HG03025 (cell line): ENCODE data around the gene ARFGAP1.
A peak's percentile ranks its signal among the peaks of the same experiment; 100 is the strongest.

Experiments used
- ATAC-seq: cut with Tn5 transposase; IDR thresholded peaks from one replicate; pipeline ENCODE4 v1.9.1; 2021; ENCODE audit warnings: mild to moderate bottlenecking, moderate library complexity; ENCODE audit not compliant: unreplicated experiment, low FRiP score

ARFGAP1 gene

DNA sequence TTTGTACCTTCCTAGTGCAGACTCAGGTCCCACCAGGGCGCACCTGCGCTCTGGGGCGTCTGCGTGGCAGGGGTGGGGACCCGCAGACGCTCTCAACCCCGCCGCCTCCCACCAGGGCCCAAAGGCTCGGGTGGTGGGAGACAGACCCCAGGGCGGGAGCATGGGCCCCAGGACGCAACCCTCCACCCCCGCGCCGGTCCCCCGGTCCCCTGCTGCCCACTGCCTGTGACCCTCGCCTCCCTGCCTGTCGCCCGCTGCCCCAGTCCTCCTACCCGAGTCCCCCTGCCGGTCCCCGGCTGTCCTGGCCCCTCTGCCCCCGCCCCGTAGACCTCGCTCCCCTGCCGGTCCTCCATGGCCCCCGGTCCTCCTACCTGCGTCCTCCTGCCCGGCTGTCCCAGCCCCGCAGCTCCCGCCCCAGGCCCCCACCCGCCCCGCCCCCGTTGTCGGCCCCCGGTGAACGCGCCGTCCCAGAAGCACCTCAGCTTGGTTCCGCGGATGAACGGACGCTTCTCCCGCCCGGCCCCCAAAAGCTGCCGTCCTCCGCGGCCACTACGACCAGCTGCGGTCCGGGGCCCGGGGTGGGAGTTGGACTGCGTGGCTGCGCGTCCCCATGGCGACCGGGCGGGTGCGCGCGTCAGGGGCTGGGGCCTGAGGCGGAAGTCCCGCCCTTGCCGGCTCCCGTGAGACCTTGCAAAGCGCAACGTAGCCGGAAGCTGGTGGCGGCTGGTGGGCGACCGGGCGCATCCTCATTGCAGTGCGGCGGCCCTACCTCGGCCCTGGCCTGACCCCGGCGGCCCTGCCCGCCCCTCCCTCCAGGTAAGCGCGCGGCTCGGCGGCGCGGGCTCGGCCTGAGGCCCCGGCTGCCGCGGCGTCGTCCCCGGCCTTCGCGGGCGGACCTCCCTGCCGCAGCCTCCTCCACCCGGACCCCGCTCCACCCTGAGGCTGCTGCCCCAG is at the start of gene ARFGAP1:
Gene ARFGAP1, plus strand, starts transcription at position 709 of the 954 bp plus-strand sequence. CDS start 2,768 bp downstream, outside the sequence.
- ATAC-seq: peak; percentile 83

DNA sequence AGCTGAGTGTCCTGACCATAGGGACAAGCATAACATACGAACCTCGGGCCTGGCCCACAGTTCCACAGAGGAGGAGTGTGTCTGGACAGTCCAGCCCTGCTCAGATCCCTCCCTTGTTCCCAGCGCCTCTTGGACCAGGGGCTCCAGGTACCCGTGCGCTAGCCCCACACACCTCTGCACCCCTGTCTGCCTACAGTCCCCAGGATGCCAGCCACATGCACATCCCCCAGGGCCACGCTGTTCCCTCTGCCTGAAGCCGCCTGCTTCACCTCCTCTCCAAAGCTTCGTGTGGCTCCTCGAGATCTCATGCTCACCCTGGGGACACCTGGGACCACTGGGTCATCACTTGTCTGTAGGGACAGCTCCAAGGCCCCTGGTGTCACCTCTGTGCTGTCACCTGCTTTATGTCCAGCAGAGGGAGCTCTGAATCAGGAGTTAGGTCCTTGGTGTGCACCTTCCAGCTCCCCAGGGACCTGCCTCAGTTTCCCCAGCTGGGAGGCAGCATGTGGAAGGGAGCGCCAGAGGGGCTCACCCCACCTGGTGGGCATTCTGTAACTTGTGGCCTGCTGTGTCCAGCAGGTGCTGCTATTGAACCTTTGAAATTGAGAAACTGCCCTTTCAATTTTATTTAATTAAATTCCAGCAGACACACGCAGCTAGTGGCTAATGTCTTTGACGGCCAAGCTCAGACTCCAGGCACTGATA is 49.3 kb upstream of the ARFGAP1 start:
- no peak for ATAC-seq

DNA sequence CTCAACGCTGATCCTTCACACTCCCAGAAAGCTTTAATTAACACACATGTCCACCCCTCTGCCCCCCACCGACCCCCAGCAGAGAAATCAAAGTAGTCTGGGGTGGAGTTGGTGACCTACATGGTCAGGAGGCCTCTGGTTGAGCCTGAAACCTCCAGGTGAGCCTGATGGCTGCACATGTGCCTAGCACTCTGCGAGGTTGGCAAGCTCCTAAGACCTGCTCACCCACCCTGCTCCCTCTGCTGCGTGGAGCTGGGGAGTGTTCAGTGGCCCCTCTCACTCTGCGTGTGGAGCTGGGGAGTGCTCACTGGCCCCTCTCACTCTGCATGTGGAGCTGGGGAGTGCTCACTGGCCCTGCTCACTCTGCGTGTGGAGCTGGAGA is 48.8 kb upstream of the ARFGAP1 start:
- ATAC-seq: no peak

DNA sequence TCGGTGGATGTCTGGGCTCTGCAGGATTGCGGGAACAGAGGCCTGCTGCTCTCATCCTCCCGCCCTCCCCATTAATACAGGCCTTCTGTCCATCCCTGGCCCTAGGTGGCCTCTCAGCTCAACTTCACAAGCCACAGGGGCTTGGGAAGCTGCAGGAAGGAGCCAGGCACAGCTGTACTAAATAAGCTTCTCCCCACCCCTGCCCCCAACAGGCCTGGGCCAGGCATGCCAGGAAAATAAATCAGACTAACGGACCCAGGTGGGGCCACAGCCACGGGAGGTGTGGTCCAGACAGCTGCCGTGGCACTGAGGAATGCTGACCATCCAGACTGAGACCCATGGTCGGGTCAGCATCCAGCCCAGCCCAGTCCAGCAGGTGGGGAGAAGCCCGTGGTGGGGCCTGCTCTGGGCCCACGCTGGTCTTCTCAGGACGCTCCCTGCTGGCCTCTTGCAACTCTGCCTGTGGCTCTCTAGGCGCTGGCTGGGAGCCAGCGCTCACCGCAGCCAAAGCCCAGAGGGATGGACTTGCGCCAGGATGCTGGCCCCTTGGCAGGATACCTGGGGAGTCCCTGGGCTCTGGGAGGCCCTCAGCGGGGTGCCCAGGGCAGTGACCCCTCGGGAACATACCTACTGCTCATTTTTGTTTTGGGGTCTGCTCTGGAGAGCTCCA is 48.1 kb upstream of the ARFGAP1 start:
- ATAC-seq: no peak

DNA sequence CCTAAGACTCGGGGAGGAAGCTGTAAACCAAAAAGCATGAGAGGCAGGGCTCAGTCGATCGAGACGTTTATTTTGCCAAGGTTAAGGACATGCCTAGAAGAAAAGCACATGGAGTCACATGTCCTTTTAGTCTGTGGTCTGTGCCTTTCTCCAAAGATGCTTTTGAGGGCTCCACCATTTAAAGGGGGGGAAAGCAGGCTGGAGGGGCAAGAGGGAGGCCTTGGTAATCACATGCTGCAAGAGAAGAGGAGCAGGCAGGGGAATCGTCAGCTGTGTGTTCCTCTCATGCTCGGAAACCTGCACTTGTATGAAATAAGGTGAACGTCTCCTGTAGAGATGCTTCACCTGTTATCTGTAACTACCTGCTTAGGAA is 47.5 kb upstream of the ARFGAP1 start:
- no peak for ATAC-seq

DNA sequence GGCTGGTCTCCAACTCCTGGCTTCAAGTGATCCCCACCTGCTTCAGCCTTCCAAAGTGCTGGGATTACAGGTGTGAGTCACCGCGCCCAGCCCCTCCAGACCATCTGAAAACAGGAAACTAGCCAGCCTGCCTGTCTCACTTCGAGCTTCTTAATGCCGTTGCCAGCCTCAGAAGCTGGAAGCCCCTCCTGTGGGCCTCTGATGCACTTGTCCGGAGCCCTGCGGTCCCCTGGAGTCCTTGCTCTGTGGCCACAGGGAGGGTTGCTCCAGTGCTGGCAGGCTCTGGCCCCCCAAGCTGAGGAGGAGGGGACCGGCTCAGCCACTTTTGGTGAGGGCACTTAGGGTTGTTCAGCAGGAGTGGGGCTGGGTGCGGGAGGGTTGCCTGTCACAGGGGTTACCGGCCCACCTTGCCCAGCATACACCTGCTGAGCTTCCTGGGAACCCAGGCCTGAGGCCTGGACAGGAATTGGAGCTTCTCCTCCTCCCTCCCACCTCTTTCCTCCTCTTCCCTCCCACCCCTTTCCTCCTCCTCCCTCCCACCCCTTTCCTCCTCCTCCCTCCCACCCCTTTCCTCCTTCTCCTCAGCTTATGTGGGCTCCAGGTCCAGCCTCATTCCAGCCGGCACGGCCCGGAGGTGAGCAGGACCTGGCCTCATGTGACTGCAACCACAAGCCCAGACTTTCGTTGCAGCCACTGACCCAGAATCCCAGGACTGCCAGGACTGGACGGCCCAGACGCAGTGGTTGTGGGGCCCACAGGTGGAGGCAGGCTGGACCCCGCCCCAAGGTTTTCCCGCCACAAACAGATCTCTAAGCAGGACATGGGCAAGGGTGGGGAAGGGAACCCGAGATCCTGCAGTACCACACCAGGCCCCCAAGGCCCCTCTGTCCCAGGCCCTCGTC is 46.3 kb upstream of the ARFGAP1 start:
- ATAC-seq: no peak

DNA sequence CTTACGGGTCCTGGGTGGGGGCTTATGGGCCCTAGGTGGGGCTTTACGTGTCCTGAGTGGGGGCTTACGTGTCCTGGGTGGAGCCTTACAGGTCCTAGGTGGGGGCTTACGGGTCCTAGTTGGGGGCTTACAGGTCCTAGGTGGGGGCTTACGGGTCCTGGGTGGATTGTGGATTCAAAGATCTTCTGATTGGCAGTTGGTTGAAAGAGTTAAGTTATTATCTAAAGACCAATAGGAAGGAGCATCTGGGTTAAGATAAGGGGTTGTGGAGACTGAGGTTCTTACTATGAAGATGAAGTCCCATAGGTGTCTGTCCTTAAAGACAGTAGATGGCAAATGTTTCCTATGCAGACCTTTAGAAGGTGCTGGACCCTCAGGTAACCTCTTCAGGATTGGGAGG is 45.4 kb upstream of the ARFGAP1 start:
- no peak for ATAC-seq

DNA sequence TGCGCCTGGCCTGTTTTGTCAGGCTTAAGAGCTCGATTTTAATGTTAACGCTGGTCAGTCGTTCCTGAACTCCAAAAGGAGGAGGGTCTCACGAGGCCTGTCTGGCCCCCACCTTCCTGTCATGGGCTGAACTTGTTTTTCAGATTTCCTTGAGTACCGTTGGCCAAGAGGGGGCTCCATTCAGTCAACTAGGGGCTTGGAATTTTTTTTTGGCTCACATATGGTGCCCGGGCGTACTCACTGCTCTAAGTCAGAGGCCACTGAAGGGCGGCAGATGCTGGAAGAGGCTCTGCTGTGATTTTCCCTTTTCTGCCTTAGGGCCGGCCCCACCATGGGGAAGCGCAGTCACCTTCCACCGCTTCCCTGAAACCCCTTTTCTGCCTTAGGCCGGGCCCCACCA is 43.8 kb upstream of the ARFGAP1 start:
- no peak for ATAC-seq

DNA sequence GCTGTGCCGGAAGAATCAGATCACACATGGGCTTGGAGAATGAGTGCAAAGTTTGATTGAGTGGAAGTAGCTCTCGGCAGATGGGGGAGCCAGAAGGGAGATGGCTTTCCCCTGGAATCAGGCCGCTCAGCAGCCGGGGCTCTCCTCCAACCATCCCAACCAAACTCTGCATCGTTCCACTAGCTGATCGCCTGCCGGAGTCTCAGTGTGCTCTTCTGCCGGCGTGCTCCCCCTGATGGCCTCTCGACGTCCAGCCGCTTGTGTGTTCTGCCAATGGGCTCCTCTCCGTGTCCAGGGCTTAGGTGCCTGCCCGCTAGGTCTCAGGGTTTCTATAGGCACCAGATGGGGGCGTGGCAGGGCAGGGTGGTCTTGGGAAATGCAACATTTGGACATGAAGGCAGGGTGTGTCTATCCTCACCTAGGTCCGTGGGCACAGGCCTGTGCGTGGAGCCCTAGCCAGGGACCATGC is 41.8 kb upstream of the ARFGAP1 start:
- ATAC-seq: no peak

DNA sequence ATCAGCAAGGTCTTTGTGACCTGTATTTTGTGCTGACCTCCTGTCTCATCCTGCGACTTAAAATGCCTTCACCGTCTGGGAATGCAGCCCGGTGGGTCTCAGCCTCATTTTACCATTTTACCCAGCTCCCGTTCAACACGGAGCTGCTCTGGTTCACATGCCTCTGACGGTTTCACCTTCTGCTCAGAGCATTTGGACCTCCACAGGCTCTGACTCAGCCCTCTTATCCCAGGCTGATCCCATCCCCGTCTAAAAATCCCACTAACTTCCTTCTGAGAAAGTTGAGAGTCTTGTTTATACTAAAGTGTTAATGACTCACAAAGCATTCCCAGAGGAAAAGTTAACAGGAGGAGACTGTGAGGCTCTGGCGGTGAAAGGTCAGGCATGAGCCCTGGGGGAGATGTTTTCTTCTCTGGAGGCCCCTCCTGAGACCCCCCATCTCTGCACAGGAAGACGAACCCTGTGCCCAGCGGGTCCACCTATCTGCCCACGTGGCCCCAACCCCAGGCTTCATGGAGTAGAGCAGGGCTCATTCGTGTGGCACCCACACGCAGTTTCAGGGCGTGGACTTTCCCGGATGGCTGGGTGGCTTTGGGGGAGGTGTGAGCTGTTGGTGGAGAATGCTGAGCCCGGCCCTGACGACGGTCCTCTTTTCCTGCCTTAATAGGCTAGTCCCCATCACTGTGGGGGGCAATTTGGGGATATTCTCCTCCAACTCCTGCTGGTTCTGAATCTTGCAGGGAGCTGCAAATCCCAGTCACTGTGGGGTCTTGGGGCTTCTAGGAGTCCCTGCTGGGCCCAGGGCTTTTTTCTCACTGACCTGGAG is 40.2 kb upstream of the ARFGAP1 start:
- no peak for ATAC-seq

DNA sequence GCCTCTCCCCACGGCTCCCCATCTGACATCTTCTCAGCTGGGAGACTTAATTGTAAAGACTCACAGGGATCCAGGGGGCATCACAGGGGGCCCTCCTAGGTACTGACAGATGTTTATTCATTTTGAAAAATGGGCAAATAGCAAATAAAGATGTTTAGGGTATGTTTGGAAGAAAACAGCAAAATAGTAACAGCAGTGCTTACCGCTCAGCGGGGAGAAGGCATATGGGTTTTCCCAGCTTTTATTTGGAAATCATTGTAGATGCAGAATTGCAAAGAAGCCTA is 39.6 kb upstream of the ARFGAP1 start:
- no peak for ATAC-seq

DNA sequence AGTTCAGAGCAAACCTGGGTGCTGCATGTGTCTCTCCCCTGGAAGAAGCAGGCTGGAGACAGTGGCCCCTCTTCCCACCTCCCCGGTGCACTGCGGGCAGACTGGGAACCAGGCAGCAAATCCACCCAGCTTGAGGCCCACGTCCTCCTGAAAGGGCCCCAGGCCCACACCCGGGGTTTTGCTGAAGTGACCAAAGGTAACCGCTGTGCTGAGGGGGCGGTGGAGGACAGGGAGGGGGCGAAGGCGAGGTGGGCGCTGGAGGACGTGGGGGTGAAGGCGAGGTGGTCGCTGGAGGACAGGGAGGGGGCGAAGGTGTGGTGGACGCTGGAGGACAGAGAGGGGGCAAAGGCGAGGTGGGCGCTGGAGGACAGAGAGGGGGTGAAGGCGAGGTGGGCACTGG is 38.7 kb upstream of the ARFGAP1 start:
- ATAC-seq: no peak

DNA sequence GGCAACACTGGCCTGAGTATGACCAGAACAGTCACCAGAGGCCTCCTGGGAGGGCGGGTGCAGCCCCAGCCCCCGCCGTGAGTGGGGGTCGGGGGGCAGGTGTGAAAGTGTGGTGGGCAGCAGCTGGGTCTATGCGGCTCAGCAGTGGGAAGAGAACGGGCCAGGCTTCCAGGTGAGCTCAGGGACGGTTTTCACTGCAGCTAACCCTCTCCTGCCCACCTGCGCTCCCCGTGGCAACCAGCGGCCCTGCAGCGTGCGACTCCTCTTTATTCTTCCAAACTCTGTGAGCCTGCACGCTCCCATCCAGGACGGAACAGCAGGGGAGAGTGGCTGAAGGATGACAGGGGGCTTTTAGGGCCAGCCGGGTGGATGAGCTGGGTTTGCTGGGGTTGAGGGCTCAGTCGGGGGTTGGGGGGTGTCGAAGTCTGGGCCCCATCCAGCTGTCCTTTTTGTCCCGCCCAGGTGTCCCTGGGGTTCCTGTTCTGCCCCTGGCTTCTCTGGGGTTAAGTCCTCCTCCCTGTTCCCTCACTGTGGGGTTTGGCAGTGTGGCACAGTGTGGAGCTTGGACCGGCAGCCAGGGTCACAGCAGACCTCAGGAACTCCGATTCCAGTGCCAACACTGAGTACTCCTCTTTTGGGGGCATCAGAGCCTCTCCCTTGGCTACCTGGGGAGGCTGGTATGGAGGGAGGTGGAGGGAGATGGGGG is 37.8 kb upstream of the ARFGAP1 start:
- no peak for ATAC-seq

DNA sequence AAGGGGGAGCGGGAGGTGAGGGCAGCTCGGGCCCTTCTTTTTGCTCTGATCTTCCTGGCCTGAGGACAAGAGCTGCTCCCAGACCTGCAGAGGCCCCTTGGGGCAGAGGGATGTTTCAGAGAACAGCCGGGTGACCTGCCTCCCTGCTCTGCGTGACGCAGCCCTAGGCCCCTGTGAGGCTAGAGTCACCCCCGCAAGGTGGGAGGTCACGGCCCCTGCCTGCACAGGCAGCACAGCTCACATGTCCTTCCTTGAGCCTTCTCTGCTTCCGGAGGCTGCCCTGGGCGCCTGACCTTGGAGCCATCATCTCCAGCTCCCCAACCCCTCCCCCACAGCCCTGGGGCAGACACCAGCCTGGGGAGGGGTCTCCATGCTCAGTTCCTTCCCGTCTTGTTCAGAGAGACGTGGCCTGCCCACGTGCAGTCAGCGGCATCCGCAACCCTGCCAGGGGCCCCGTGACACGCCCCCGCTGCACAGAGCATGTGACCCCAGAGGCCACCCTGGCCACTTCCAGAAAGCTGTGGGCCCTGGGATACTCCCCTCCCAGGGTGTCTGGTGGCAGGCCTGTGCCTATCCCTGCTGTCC is 37.1 kb upstream of the ARFGAP1 start, which contains the start of gene BIRC7:
Gene BIRC7, plus strand, starts transcription at position 507 of the 585 bp plus-strand sequence. CDS start 192 bp downstream, outside the sequence.
- ATAC-seq: no peak

DNA sequence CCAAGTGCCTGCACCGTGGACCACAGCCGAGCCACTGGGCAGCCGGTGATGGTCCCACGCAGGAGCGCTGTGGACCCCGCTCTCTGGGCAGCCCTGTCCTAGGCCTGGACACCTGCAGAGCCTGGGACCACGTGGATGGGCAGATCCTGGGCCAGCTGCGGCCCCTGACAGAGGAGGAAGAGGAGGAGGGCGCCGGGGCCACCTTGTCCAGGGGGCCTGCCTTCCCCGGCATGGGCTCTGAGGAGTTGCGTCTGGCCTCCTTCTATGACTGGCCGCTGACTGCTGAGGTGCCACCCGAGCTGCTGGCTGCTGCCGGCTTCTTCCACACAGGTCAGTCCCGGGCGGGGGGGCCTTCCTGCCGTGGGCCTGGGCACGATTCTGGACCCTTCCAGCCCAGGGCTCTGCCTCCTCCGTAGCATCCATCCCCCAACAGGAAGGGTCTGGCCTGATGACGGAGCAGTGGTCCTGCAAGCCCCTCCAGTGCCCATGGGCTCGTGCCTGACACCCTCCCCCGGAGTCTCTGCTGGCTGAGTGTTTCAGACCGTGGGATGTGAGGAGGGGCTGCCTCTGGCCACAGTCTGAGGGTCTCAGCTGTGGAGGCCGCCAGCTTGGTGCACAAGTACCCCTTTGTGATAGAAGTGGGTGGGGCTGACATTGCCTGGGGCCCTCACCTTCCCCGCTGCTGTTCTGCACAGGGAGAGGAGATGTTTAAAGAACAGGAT is 36.3 kb upstream of the ARFGAP1 start:
- ATAC-seq: no peak

DNA sequence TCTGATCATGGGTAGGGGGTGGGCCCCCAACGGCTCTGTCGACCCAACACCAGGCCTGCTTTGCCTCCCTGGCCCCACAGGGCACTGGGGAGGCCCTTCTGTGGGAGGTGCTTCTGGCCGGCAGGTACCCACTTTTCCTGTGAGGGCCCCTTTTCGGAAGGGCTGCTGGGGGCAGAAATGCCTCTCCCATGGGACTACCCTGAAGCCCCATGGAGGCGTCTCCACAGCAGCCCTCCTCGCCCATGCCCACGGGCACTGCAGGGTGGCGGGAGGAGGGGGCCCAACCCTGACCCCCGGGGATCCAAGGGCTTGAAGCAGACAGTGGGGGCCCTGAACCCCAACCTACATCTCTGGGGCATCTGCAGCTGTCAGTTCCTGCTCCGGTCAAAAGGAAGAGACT is 34.6 kb upstream of the ARFGAP1 start:
- ATAC-seq: no peak

DNA sequence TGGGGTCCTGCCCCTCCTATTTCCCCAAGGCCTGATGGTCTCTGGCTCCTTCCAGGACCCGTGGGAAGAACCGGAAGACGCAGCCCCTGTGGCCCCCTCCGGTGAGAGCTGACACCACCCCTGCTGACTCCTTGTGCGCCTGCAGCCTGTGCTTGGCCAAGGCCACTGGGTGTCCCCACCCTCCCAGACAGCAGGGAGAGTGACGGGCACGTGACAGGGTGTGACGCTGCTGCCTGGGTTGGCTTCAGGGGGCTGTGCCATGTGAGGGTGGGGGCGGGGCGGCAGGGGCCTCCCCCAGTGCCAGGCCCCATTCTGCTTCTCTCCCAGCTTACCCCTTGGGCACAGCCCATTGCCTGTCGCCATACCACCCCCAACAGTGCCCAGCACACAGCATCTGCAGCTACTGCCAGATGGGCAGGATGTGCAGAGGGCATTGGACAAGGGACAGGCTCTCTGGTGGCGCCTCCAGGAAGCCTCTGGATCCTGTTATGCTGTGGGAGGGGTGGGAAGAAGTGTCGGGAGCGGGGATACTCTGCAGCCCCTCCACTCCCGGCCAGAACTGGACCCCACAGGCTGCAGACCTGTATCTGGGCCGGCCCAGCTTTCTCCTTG is 34.0 kb upstream of the ARFGAP1 start:
- no peak for ATAC-seq
